ENCODE measurements around the gene TADA1.

- TF ChIP-seq POLR2A (IDR thresholded peaks at IDR 0.05) = no peak
- no peak for TF ChIP-seq CTCF (IDR thresholded peaks at IDR 0.05)
Measured at GRCh38 chr1:166918088-166918955, 42.3 kb upstream of the TADA1 start.
